Astrocyte (in vitro differentiated cells and primary cell): Measurements from ENCODE around the gene CSNK2B. TPM values are rescaled to one million over a fixed set of nuclear protein-coding genes. Genes with fewer than 3 reads are reported as not detected.

Experiments
- DNase-seq: peaks from one replicate; pipeline ENCODE4 v3.0.0-alpha.2; 2010; ENCODE audit warnings: low read depth
- FAIRE-seq: peaks from 2 replicates; lab custom pipeline; 2011; peaks lifted over from hg19 to GRCh38; lab: Jason Lieb, UNC
- H2AFZ ChIP-seq: 2 replicates; pipeline ENCODE4 v1.6.0; 2012; ENCODE audit warnings: low read depth, low read length, inconsistent platforms
- H3K27ac ChIP-seq: 2 replicates; pipeline ENCODE4 v1.5.1; 2011; ENCODE audit warnings: low read depth, low read length, inconsistent platforms
- H3K27me3 ChIP-seq: 2 replicates; pipeline ENCODE4 v1.6.0; 2011; ENCODE audit warnings: low read length, inconsistent platforms; ENCODE audit not compliant: insufficient read depth
- H3K36me3 ChIP-seq: 2 replicates; pipeline ENCODE4 v1.5.1; 2011; ENCODE audit warnings: low read length, inconsistent platforms; ENCODE audit not compliant: insufficient read depth
- H3K4me1 ChIP-seq: 2 replicates; pipeline ENCODE4 v1.5.1; 2011; ENCODE audit warnings: low read length, inconsistent platforms; ENCODE audit not compliant: insufficient read depth
- H3K4me2 ChIP-seq: 2 replicates; pipeline ENCODE4 v1.6.0; 2012; ENCODE audit warnings: low read length, inconsistent platforms
- H3K4me3 ChIP-seq: 2 replicates; pipeline ENCODE4 v1.5.1; 2011; ENCODE audit warnings: low read depth, mild to moderate bottlenecking, low read length, inconsistent platforms; ENCODE audit not compliant: insufficient read depth
- H3K79me2 ChIP-seq: 2 replicates; pipeline ENCODE4 v1.6.0; 2012; ENCODE audit warnings: mild to moderate bottlenecking, low read length, inconsistent platforms; ENCODE audit not compliant: insufficient read depth
- H3K9ac ChIP-seq: 2 replicates; pipeline ENCODE4 v1.6.0; 2012; ENCODE audit warnings: mild to moderate bottlenecking, low read length, inconsistent platforms
- H3K9me3 ChIP-seq: 2 replicates; pipeline ENCODE4 v1.5.1; 2012; ENCODE audit warnings: low read depth, mild to moderate bottlenecking, low read length, inconsistent platforms; ENCODE audit not compliant: insufficient read depth
- H4K20me1 ChIP-seq: 2 replicates; pipeline ENCODE4 v1.6.0; 2012; ENCODE audit warnings: low read length, inconsistent platforms; ENCODE audit not compliant: insufficient read depth
- H3K27ac Mint-ChIP-seq: one replicate; pipeline ENCODE4 v1.8.0; 2021; ENCODE audit warnings: mild to moderate bottlenecking, mixed read lengths; ENCODE audit not compliant: unreplicated experiment
- H3K27me3 Mint-ChIP-seq: one replicate; pipeline ENCODE4 v1.8.0; 2021; ENCODE audit warnings: low read depth, mixed read lengths; ENCODE audit not compliant: unreplicated experiment
- H3K36me3 Mint-ChIP-seq: one replicate; pipeline ENCODE4 v1.8.0; 2021; ENCODE audit warnings: low read depth, mixed read lengths; ENCODE audit not compliant: unreplicated experiment
- H3K4me1 Mint-ChIP-seq: one replicate; pipeline ENCODE4 v1.8.0; 2021; ENCODE audit warnings: low read depth, mixed read lengths; ENCODE audit not compliant: unreplicated experiment
- H3K4me3 Mint-ChIP-seq: one replicate; pipeline ENCODE4 v1.8.0; 2021; ENCODE audit warnings: mild to moderate bottlenecking, moderate library complexity, mixed read lengths; ENCODE audit not compliant: unreplicated experiment
- H3K9me3 Mint-ChIP-seq: one replicate; pipeline ENCODE4 v1.8.0; 2021; ENCODE audit warnings: mild to moderate bottlenecking, mixed read lengths; ENCODE audit not compliant: unreplicated experiment
- CTCF ChIP-seq: IDR thresholded peaks from 2 replicates; pipeline ENCODE4 v1.5.1; 2011; ENCODE audit warnings: low read depth, mild to moderate bottlenecking, inconsistent platforms, low read length, moderate library complexity; ENCODE audit not compliant: insufficient read depth
- EZH2 ChIP-seq: IDR thresholded peaks from 2 replicates; pipeline ENCODE4 v1.6.1; 2012; ENCODE audit warnings: mild to moderate bottlenecking, low read length, inconsistent platforms; ENCODE audit not compliant: insufficient read depth
- total RNA-seq: library from RNA; stranded (reverse); gene quantifications from 2 replicates; pipeline ENCODE4 v1.2.1, GENCODE V29; 2021

Gene CSNK2B
- total RNA-seq, 1 donor from 2014 or later, result 208 TPM

GRCh38 chr6:31629014-31629413, 36.9 kb upstream of the CSNK2B start:
- Mint-ChIP-seq H3K36me3 (peaks cover 37% of the 10 kb centered on the region), H3K27me3 (no peaks in the 10 kb centered on the region), H3K9me3 (no peaks in the 10 kb centered on the region), H3K4me1 (no peaks in the 10 kb centered on the region), H3K4me3 (no peak overlapping the region), H3K27ac (peak overlapping the region; percentile 47)
- DNase-seq (no peak), FAIRE-seq (no peak)
- H4K20me1 ChIP-seq, result peaks cover 95% of the 10 kb centered on the region
- H3K9ac ChIP-seq, result no peak overlapping the region
- no peak overlapping the region for H3K4me2 ChIP-seq
- H3K27me3 ChIP-seq, result no peaks in the 10 kb centered on the region
- H2AFZ ChIP-seq, result no peak overlapping the region
- H3K9me3 ChIP-seq, result no peaks in the 10 kb centered on the region
- peaks cover 59% of the 10 kb centered on the region for H3K36me3 ChIP-seq
- no peak for TF ChIP-seq EZH2
- no peak for TF ChIP-seq CTCF
- peaks cover 84% of the 10 kb centered on the region for H3K79me2 ChIP-seq
- no peak overlapping the region for H3K27ac ChIP-seq
- no peaks in the 10 kb centered on the region for H3K4me1 ChIP-seq
- no peak overlapping the region for H3K4me3 ChIP-seq

GRCh38 chr6:31630177-31630934, 35.5 kb upstream of the CSNK2B start:
- no peak overlapping the region for H3K4me2 ChIP-seq
- TF ChIP-seq CTCF (no peak), EZH2 (no peak)
- peaks cover 62% of the 10 kb centered on the region for H3K36me3 ChIP-seq
- H2AFZ ChIP-seq, result no peak overlapping the region
- no peaks in the 10 kb centered on the region for H3K9me3 Mint-ChIP-seq
- no peaks in the 10 kb centered on the region for H3K9me3 ChIP-seq
- H3K27me3 ChIP-seq, result no peaks in the 10 kb centered on the region
- H3K27ac ChIP-seq, result no peak overlapping the region
- peak overlapping the region; percentile 16 for H3K4me3 Mint-ChIP-seq
- peaks cover 96% of the 10 kb centered on the region for H4K20me1 ChIP-seq
- H3K36me3 Mint-ChIP-seq, result peaks cover 36% of the 10 kb centered on the region
- DNase-seq (no peak), FAIRE-seq (no peak)
- H3K27me3 Mint-ChIP-seq, result no peaks in the 10 kb centered on the region
- no peak overlapping the region for H3K9ac ChIP-seq
- no peaks in the 10 kb centered on the region for H3K4me1 ChIP-seq
- no peak overlapping the region for H3K4me3 ChIP-seq
- peak overlapping the region; percentile 66 for H3K27ac Mint-ChIP-seq
- no peaks in the 10 kb centered on the region for H3K4me1 Mint-ChIP-seq
- H3K79me2 ChIP-seq, result peaks cover 72% of the 10 kb centered on the region

- no peak overlapping the region for H3K27ac ChIP-seq
- no peak overlapping the region for H3K4me3 Mint-ChIP-seq
- no peak overlapping the region for H3K4me3 ChIP-seq
- no peaks in the 10 kb centered on the region for H3K9me3 Mint-ChIP-seq
- peaks cover 37% of the 10 kb centered on the region for H3K36me3 Mint-ChIP-seq
- H2AFZ ChIP-seq, result no peak overlapping the region
- peaks cover 63% of the 10 kb centered on the region for H3K79me2 ChIP-seq
- H4K20me1 ChIP-seq, result peaks cover 96% of the 10 kb centered on the region
- DNase-seq (no peak), FAIRE-seq (no peak)
- H3K36me3 ChIP-seq, result peaks cover 63% of the 10 kb centered on the region
- no peaks in the 10 kb centered on the region for H3K9me3 ChIP-seq
- no peak overlapping the region for H3K9ac ChIP-seq
- H3K27me3 ChIP-seq, result no peaks in the 10 kb centered on the region
- no peaks in the 10 kb centered on the region for H3K4me1 Mint-ChIP-seq
- H3K4me1 ChIP-seq, result no peaks in the 10 kb centered on the region
- no peak overlapping the region for H3K4me2 ChIP-seq
- no peak overlapping the region for H3K27ac Mint-ChIP-seq
- H3K27me3 Mint-ChIP-seq, result no peaks in the 10 kb centered on the region
- no peak for TF ChIP-seq EZH2
- TF ChIP-seq CTCF, result no peak
These were observed 34.7 kb upstream of the CSNK2B start for GRCh38 chr6:31631209-31631608.
